B cell (primary cell): ENCODE measurements around the gene PCDHB3.

Experiments
- CTCF ChIP-seq: fragments of 200-600 bp; IDR thresholded peaks from one replicate; pipeline ENCODE4 v1.8.0; 2022; ENCODE audit warnings: antibody characterized with exemption, mild to moderate bottlenecking
- EZH2 ChIP-seq: IDR thresholded peaks from 2 replicates; pipeline ENCODE4 v1.6.1; 2012; ENCODE audit warnings: borderline replicate concordance, low read depth, mild to moderate bottlenecking, moderate library complexity, low read length; ENCODE audit not compliant: insufficient read depth, poor library complexity, severe bottlenecking

- TF ChIP-seq EZH2 (no peak), CTCF (no peak)
These were observed 5.6 kb upstream of the PCDHB3 start, which contains the start of gene PCDHB2 for GRCh38 chr5:141094481-141095262.
